GM18505 (cell line): ENCODE measurements around the gene NCKAP5.
"Not testable (repeated sequence)": the region's sequence is repeated elsewhere in the genome, so short reads cannot be mapped to it uniquely, and the experiment has no call there.

ENCODE experiments used
- ATAC-seq: cut with Tn5 transposase; IDR thresholded peaks from one replicate; pipeline ENCODE4 v1.9.1; 2021; ENCODE audit not compliant: unreplicated experiment
- POLR2A ChIP-seq: IDR thresholded peaks from 4 replicates; pipeline ENCODE4 v1.6.1; 2011; ENCODE audit warnings: borderline replicate concordance; ENCODE audit not compliant: insufficient read depth, insufficient read length; ENCODE audit errors: extremely low read depth

NCKAP5 gene

DNA sequence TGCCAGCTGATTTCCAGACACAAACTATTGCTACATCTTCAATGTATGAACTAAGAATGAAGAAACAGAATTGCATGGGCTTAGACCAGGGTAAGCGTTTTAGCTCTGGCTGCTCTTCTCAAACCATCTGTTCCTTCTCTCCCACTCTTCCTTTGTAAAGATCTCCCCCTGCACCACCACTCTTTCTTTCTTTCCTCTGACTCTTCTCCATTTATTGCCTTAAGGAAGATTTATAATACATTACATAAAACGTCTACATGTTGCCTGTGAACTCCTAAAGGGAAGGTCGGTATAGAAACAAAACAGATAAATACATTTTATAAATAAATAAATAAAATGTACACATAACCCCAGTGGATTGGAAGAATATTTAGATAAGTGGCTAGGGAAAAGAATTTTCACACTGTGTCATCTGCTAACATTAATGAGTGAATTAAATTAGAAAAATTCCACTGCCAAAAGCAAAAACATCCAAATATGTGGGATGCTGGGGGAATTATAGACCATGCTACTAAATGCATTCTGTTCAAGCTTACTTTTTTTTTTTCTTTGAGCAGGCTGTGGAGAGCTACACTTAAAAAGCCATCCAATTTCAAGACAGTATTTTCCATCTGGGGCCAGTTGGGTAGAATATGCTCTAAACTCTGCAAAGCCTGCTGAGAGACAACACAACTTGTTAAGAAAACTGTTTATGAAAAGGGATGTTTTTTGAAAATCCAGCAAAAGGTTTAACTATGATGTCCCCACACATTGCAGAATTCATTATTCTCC is 41.5 kb downstream of the NCKAP5 start:
- no peak for ATAC-seq
- TF ChIP-seq POLR2A, result no peak

- TF ChIP-seq POLR2A, result no peak
- no peak for ATAC-seq
These were observed 42.4 kb downstream of the NCKAP5 start for GRCh38 chr2:133525613-133526529.

- TF ChIP-seq POLR2A, result no peak
- no peak for ATAC-seq
These were observed 43.2 kb downstream of the NCKAP5 start for GRCh38 chr2:133525090-133525489.

DNA sequence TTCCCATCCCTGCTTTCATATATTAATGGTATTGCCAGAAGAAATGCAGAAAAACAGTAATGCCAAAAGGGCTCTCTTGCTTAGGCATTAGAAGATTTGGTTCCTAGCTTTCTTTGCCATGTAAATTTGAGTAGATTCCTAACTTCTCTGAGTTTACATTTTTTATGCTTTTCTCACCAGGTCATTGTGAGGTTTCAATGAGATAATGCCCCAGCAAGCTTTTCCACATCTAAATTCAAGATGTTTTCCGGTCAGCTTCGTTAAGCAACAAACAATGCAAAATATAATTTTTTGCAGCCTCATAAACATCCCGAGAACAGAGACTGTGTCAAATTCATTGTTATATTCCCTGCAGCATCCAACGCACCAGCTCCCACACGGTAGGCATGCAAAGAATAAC is 44.9 kb downstream of the NCKAP5 start:
- ATAC-seq, result no peak
- no peak for TF ChIP-seq POLR2A

DNA sequence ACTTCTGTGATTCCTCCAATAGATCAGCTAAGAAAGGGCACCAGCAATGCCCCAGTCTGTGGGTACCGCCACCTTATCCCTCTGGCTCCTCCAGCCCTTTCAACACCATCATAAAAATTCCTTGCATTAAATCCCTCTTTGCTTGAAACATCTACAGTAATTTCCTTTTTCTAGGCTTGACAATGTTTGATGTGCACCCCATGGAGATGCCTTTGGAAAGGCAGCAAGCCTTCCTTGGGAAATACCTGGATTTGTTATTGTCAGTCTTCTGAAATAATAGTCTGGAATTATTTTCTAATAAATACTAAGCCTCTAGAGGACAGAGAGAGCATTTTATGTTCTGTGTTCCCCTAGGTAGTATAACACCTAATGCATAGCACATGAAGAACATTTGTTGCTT is 46.1 kb downstream of the NCKAP5 start:
- TF ChIP-seq POLR2A, result no peak
- ATAC-seq, result no peak

DNA sequence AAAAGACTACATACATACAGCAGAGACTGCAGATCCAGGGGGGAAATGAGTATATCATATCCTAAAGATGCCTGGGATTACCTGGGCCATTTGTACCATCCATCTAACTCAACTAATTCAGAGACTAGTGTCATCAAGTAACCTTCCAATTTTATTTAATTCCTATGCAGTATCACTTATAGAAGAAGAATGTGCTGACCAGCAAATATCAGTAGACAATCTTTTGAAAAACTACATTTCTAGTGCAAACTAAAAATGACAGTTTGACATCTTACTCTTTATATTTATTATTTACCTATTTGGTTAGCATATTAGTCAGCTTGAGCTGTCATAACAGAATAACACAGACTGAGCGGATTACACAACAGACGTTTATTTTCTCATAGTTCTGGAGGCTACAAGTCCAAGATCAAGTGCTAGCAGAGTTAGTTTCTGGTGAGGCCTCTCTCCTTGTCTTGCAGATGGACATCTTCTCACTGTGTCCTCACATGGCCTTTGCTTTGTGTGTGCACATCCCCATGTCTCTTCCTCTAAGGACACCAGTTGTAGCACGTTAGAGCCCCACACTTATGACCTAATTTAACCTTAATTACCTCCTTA is 47.0 kb downstream of the NCKAP5 start:
- no peak for ATAC-seq

GRCh38 chr2:133519677-133520076 is 48.6 kb downstream of the NCKAP5 start:
- ATAC-seq, result not testable (repeated sequence)

More for the DNA sequence above, 47.0 kb downstream of the NCKAP5 start:
- TF ChIP-seq POLR2A, result no peak

GRCh38 chr2:133518700-133519344 is 49.4 kb downstream of the NCKAP5 start:
- ATAC-seq, result no peak
- TF ChIP-seq POLR2A, result no peak

GRCh38 chr2:133517876-133518275 is 50.4 kb downstream of the NCKAP5 start:
- TF ChIP-seq POLR2A, result no peak
- no peak for ATAC-seq

DNA sequence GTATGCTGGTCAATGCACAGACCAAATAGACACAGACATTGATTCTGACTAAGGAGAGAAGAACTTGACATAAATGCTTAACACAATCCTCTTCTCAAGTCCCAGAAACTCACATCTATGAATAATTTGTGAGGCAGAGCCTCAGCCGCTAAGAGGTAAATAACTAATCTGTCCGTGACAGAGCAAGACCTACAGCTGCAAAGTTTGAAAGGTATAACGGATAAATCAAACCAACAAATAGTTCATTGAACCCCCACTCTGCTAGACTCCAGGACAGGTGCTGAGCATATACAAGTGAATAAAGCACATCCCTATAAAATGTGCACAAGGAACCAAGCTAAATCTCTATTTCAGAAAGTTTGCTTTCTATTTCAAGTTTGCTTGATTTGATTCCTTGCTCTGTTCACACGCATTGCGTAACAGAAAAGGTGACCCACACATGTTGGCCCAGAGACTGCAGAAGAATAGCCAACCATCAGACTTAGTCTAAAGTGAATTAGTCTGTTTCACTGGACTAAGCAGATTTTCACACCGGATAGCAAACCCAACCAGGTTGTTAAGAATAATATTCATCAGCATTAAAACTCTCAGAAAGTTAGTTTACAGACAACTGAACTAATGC is 51.7 kb downstream of the NCKAP5 start:
- no peak for TF ChIP-seq POLR2A
- ATAC-seq, result no peak

DNA sequence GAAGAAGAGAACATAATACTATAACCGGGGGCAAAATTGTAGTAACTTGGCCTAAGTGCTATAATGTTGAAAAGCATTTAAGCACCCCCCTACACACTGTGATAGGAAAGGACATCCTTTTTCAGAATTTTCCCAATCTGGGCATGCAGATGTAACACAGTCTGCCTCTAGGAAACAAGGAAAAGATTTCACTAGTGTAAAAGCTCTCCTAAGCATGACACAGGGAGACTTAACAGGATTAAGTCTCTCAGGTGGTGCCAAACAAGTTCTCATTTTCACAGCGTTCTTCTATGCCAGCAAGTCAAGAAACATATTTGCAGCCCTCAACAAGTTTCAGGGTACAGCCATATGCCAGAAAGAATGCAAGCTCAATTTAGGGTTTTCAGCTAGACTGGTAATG is 53.0 kb downstream of the NCKAP5 start:
- ATAC-seq, result no peak
- no peak for TF ChIP-seq POLR2A

DNA sequence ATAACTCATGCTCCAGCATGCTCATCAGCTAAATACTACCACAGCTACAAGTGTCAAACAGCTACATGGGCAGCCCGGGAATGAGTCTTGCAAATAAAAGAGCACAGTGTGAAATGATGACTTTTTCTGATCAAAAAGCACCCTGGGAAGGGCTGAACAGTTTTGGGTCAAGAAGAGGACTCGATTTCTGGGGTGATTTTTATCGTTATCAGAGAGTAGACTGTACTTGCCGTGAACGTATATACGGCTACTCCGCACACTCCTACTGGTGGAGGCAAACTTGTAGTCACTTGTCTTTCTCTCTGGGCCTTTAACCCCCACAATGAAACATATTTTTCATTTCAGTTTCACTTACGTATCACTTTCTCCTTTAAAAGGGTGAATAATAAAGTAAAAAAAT is 54.4 kb downstream of the NCKAP5 start:
- no peak for TF ChIP-seq POLR2A
- ATAC-seq, result no peak

GRCh38 chr2:133512121-133512520 is 56.1 kb downstream of the NCKAP5 start:
- ATAC-seq, result no peak
- TF ChIP-seq POLR2A, result no peak
